ENCODE results near the gene SLC15A4. TPM values are rescaled to one million over a fixed set of nuclear protein-coding genes. Genes with fewer than 3 reads are reported as not detected.
"Not testable (repeated sequence)": the region's sequence is repeated elsewhere in the genome, so short reads cannot be mapped to it uniquely, and the experiment has no call there.

SLC15A4 gene
- total and polyA plus RNA-seq, 2 of the 4 experiments (the other 2 are of a cell fraction): 15.4 to 21.9 TPM

GRCh38 chr12:128849806-128850205 lies 26.0 kb upstream of the SLC15A4 start:
- H3K18ac ChIP-seq (ENCODE audit: low read depth, low read length); H3K27me3 ChIP-seq (ENCODE audit: control insufficient read depth, insufficient read depth, low read length); H3K56ac ChIP-seq (ENCODE audit: extremely low read depth, insufficient read depth, low read length); intact Hi-C loops (cut with micrococcal nuclease); POLR2A ChIA-PET (ENCODE audit: unreplicated experiment); H2AFZ ChIP-seq (replicated peaks; ENCODE audit: low read length, poor library complexity); H2AK9ac ChIP-seq (replicated peaks; ENCODE audit: low read depth, low read length, poor library complexity); H4K5ac ChIP-seq (ENCODE audit: low read depth, low read length); H2BK20ac ChIP-seq (ENCODE audit: low read depth, low read length); BruUV-seq (replicated peaks); H3K23ac ChIP-seq (ENCODE audit: low read depth, low read length); H3K4ac ChIP-seq (ENCODE audit: low read depth, low read length); H3K9me1 ChIP-seq (ENCODE audit: insufficient read depth, low read length); H3K27ac ChIP-seq (ENCODE audit: insufficient read depth, low read length); H3K4me1 ChIP-seq (ENCODE audit: control insufficient read depth, insufficient read depth, low read length); H4K20me1 ChIP-seq (ENCODE audit: insufficient read depth, low read length); H2BK120ac ChIP-seq (ENCODE audit: low read depth, low read length); H3K4me3 ChIP-seq (ENCODE audit: insufficient read depth, low read depth, low read length); dilution Hi-C loops (cut with HindIII; ENCODE audit: low sequenced_read_pairs, unreplicated experiment); H3K36me3 ChIP-seq (ENCODE audit: control insufficient read depth, insufficient read depth, low read length); in situ Hi-C loops (cut with MboI; ENCODE audit: low sequenced_read_pairs); H3K4me2 ChIP-seq (ENCODE audit: low read depth, low read length); H4K8ac ChIP-seq (ENCODE audit: low read depth in 2 of 2, low read length in 2 of 2); H2BK15ac ChIP-seq (ENCODE audit: low read depth, low read length); H3K9me3 ChIP-seq (ENCODE audit: control insufficient read depth, insufficient read depth, low read length); H2AK5ac ChIP-seq (ENCODE audit: low read depth, low read length); H3K9ac ChIP-seq (ENCODE audit: low read depth, low read length); DNase-seq; H3K14ac ChIP-seq (replicated peaks; ENCODE audit: low read depth, low read length); CTCF ChIA-PET; H3K79me1 ChIP-seq (ENCODE audit: low read depth in 1 of 2, low read length in 2 of 2); ATAC-seq (ENCODE audit: low read depth); H2BK5ac ChIP-seq (ENCODE audit: low read depth, low read length, poor library complexity, severe bottlenecking); H4K91ac ChIP-seq (ENCODE audit: insufficient read depth, low read depth, low read length): not testable (repeated sequence)
- no CpG with 5 or more reads among the region's 6 CpGs for WGBS, 2 experiments (ENCODE audit: extremely low coverage in 2 of 2, insufficient read length in 1 of 2)

All from IMR-90 (cell line).